ENCODE measurements around the gene SPOCK1.

Gene SPOCK1

GRCh38 chr5:137345396-137345795 is 153.7 kb downstream of the SPOCK1 start:
- no peak overlapping the region for H3K4me3 ChIP-seq (ENCODE audit: low read depth, low read length)
- no peaks in the 10 kb centered on the region for H3K27me3 ChIP-seq (replicated peaks)
- no peak for DNase-seq
- no peaks in the 10 kb centered on the region for H3K36me3 ChIP-seq (replicated peaks)
- no peak for TF ChIP-seq CTCF (IDR thresholded peaks at IDR 0.05; ENCODE audit: low read depth, low read length, missing control alignments)
- in situ Hi-C loops (cut with HindIII; ENCODE audit: low pct_ligation_motif_present, low sequenced_read_pairs): loop anchor here (10.0 kb wide), 1 partner anchor 149 kb away; the partner anchor contains the start of gene SPOCK1
- no peak overlapping the region for H3K27ac ChIP-seq

- H3K36me3 ChIP-seq (replicated peaks): no peaks in the 10 kb centered on the region
- H3K27me3 ChIP-seq (replicated peaks): no peaks in the 10 kb centered on the region
- in situ Hi-C loops (cut with HindIII; ENCODE audit: low pct_ligation_motif_present, low sequenced_read_pairs): loop anchor here (10.0 kb wide), 1 partner anchor 150 kb away; the partner anchor contains the start of gene SPOCK1
- DNase-seq: peak; percentile 73
- no peak overlapping the region for H3K4me3 ChIP-seq (ENCODE audit: low read depth, low read length)
- TF ChIP-seq CTCF (IDR thresholded peaks at IDR 0.05; ENCODE audit: low read depth, low read length, missing control alignments): peak; percentile 91
- no peak overlapping the region for H3K27ac ChIP-seq
These were observed 154.3 kb downstream of the SPOCK1 start for GRCh38 chr5:137344723-137345322.

- in situ Hi-C loops (cut with HindIII; ENCODE audit: low pct_ligation_motif_present, low sequenced_read_pairs): loop anchor here (10.0 kb wide), 1 partner anchor 151 kb away; the partner anchor contains the start of gene SPOCK1
- no peak overlapping the region for H3K4me3 ChIP-seq (ENCODE audit: low read depth, low read length)
- H3K27ac ChIP-seq: no peak overlapping the region
- TF ChIP-seq CTCF (IDR thresholded peaks at IDR 0.05; ENCODE audit: low read depth, low read length, missing control alignments): no peak
- no peak for DNase-seq
- H3K27me3 ChIP-seq (replicated peaks): no peaks in the 10 kb centered on the region
- H3K36me3 ChIP-seq (replicated peaks): no peaks in the 10 kb centered on the region
These were observed 155.1 kb downstream of the SPOCK1 start for GRCh38 chr5:137344021-137344420.

- DNase-seq: peak; percentile 9
These were observed 156.4 kb downstream of the SPOCK1 start for GRCh38 chr5:137342764-137343163.

GRCh38 chr5:137341831-137342230 is 157.3 kb downstream of the SPOCK1 start:
- no peak for DNase-seq
- H3K4me3 ChIP-seq (ENCODE audit: low read depth, low read length): no peak overlapping the region
- H3K27ac ChIP-seq: no peak overlapping the region
- TF ChIP-seq CTCF (IDR thresholded peaks at IDR 0.05; ENCODE audit: low read depth, low read length, missing control alignments): no peak
- H3K36me3 ChIP-seq (replicated peaks): no peaks in the 10 kb centered on the region
- in situ Hi-C loops (cut with HindIII; ENCODE audit: low pct_ligation_motif_present, low sequenced_read_pairs): loop anchor here (10.0 kb wide), 1 partner anchor 153 kb away; the partner anchor contains the start of gene SPOCK1
- no peaks in the 10 kb centered on the region for H3K27me3 ChIP-seq (replicated peaks)

More at GRCh38 chr5:137342764-137343163, 156.4 kb downstream of the SPOCK1 start:
- no peaks in the 10 kb centered on the region for H3K36me3 ChIP-seq (replicated peaks)
- no peaks in the 10 kb centered on the region for H3K27me3 ChIP-seq (replicated peaks)
- TF ChIP-seq CTCF (IDR thresholded peaks at IDR 0.05; ENCODE audit: low read depth, low read length, missing control alignments): no peak
- in situ Hi-C loops (cut with HindIII; ENCODE audit: low pct_ligation_motif_present, low sequenced_read_pairs): loop anchor here (10.0 kb wide), 1 partner anchor 152 kb away; the partner anchor contains the start of gene SPOCK1
- H3K4me3 ChIP-seq (ENCODE audit: low read depth, low read length): no peak overlapping the region
- no peak overlapping the region for H3K27ac ChIP-seq
